Smooth muscle cell (in vitro differentiated cells): ENCODE results near the gene FGF22. TPM values are rescaled to one million over a fixed set of nuclear protein-coding genes. Genes with fewer than 3 reads are reported as not detected.

ENCODE experiments used
- DNase-seq: peaks from one replicate; lab custom pipeline; 2025; ENCODE audit not compliant: unreplicated experiment; lab: John Stamatoyannopoulos, UW
- H2AFZ ChIP-seq: fragments of 200-600 bp; sonication (generic); 2 replicates; pipeline ENCODE4 v1.6.0; 2016; ENCODE audit warnings: antibody characterized with exemption, low read depth, mild to moderate bottlenecking
- H3F3A ChIP-seq: fragments of 200-600 bp; sonication (generic); 2 replicates; pipeline ENCODE4 v1.6.0; 2017; ENCODE audit warnings: antibody characterized with exemption, low read depth
- H3K27ac ChIP-seq: fragments of 200-600 bp; sonication (generic); 2 replicates; pipeline ENCODE4 v1.5.1; 2016; ENCODE audit warnings: low read depth, mild to moderate bottlenecking
- H3K27me3 ChIP-seq: fragments of 200-600 bp; sonication (generic); 2 replicates; pipeline ENCODE4 v1.6.1; 2016; ENCODE audit warnings: low read depth, mild to moderate bottlenecking
- H3K36me3 ChIP-seq: fragments of 200-600 bp; sonication (generic); 2 replicates; pipeline ENCODE4 v1.5.1; 2016; ENCODE audit warnings: low read depth
- H3K4me1 ChIP-seq: fragments of 200-600 bp; sonication (generic); 2 replicates; pipeline ENCODE4 v1.5.1; 2016; ENCODE audit warnings: low read depth
- H3K4me2 ChIP-seq: fragments of 200-600 bp; sonication (generic); 2 replicates; pipeline ENCODE4 v1.6.0; 2016; ENCODE audit warnings: mild to moderate bottlenecking
- H3K4me3 ChIP-seq: fragments of 200-600 bp; sonication (generic); 2 replicates; pipeline ENCODE4 v1.5.1; 2016; ENCODE audit warnings: mild to moderate bottlenecking
- H3K79me2 ChIP-seq: fragments of 200-600 bp; sonication (generic); 2 replicates; pipeline ENCODE4 v1.6.0; 2016; ENCODE audit warnings: low read depth, mild to moderate bottlenecking
- H3K9ac ChIP-seq: fragments of 200-600 bp; sonication (generic); 2 replicates; pipeline ENCODE4 v1.6.0; 2016; ENCODE audit warnings: low read depth
- H3K9me3 ChIP-seq: fragments of 200-600 bp; sonication (generic); replicated peaks from 2 replicates; pipeline ENCODE4 v1.5.1; 2016; ENCODE audit warnings: low read depth
- H4K20me1 ChIP-seq: fragments of 200-600 bp; sonication (generic); 2 replicates; pipeline ENCODE4 v1.6.0; 2016; ENCODE audit warnings: low read depth
- WGBS: methylation state at CpG from one replicate; pipeline ENCODE4 v1.1.7; 2016; ENCODE audit warnings: low lambda C conversion rate; 5-methylcytosine and 5-hydroxymethylcytosine counted together
- polyA plus RNA-seq: library from polyadenylated mRNA; unstranded; fragments of >200 nt; fragmentation: Nextera tagmentation; extraction: Ambion mirVana; gene quantifications from 2 replicates; pipeline ENCODE4 v1.2.1, GENCODE V29; 2016
- total RNA-seq: library from RNA; depleted of rRNA; stranded (reverse); fragments of >200 nt; gene quantifications from 2 replicates; pipeline ENCODE4 v1.2.3, GENCODE V29; 2014
- TF ChIP-seq, protein P1 (sequence below): fragments of 200-600 bp; sonication (generic); IDR thresholded peaks from 2 replicates; pipeline ENCODE4 v1.5.1; 2017; ENCODE audit warnings: borderline replicate concordance, mild to moderate bottlenecking, antibody characterized with exemption; ENCODE audit not compliant: insufficient read depth, poor library complexity, severe bottlenecking

Gene FGF22
- total and polyA plus RNA-seq, 2 experiments from 2014 or later, result 0.18 TPM; not detected in 1

DNA sequence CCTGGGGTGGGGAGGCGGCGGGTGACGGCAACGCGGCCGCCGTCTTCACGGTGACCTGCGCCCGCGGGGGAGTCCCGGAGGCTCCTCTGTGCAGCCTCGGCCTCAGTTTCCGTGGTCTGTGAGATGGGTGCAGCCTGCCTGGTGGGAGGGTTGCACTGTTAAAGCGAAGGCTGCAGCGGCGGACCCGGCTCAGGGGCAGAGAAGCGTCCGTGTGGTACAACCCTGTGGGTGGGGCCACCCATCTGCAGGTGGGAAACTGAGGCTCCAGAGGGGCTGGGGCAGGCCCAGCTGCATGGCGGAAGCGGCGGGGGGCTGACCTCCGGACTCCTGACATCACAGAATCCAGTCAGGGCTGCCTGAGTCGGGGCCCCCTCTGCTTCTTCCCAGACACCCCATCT is 481 bp downstream of the FGF22 start:
- H4K20me1 ChIP-seq, result no peaks in the 10 kb centered on the region
- H3K4me1 ChIP-seq, result no peaks in the 10 kb centered on the region
- H3K27ac ChIP-seq, result no peak overlapping the region
- H3F3A ChIP-seq, result no peaks in the 10 kb centered on the region
- H3K79me2 ChIP-seq, result no peaks in the 10 kb centered on the region
- H3K4me2 ChIP-seq, result peak overlapping the region; percentile 84
- H3K27me3 ChIP-seq, result no peaks in the 10 kb centered on the region
- TF ChIP-seq, protein P1, sequence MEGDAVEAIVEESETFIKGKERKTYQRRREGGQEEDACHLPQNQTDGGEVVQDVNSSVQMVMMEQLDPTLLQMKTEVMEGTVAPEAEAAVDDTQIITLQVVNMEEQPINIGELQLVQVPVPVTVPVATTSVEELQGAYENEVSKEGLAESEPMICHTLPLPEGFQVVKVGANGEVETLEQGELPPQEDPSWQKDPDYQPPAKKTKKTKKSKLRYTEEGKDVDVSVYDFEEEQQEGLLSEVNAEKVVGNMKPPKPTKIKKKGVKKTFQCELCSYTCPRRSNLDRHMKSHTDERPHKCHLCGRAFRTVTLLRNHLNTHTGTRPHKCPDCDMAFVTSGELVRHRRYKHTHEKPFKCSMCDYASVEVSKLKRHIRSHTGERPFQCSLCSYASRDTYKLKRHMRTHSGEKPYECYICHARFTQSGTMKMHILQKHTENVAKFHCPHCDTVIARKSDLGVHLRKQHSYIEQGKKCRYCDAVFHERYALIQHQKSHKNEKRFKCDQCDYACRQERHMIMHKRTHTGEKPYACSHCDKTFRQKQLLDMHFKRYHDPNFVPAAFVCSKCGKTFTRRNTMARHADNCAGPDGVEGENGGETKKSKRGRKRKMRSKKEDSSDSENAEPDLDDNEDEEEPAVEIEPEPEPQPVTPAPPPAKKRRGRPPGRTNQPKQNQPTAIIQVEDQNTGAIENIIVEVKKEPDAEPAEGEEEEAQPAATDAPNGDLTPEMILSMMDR, result no peak
- H3K36me3 ChIP-seq, result no peaks in the 10 kb centered on the region
- no peaks in the 10 kb centered on the region for H3K9me3 ChIP-seq
- 50% methylated on average over 24 of the region's 25 CpGs for WGBS
- DNase-seq, result no peak
- H3K9ac ChIP-seq, result no peak overlapping the region
- H2AFZ ChIP-seq, result no peak overlapping the region
- peak overlapping the region; percentile 48 for H3K4me3 ChIP-seq

DNA sequence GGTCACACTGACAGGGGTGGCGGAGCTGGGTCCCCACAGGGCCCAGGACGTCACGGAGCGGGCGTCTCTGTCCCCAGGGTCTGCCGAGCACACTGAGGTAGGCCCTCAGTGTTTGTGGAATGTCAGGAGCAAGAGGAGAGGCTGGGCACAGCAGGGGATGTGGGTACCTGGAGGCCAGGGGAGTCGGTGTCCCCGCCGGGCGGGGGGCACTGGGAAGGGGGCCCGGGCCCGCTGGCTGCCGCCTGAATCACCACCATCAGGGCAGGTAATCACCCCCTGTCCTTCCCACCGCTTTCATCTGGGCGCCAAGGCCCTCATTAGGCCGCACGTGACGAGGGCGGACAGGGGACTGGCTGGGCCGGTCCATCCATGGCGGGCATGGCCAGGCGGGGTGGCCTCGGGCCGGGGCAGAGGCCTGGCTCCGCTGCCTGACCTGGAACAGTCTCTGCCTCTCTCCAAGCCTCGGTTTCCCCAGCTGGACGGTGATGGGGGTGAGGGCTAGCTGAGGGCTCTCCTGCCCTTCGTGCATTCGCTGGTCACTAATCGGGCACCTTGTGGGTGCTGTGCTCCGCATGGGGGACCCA is 1.0 kb downstream of the FGF22 start:
- H3K4me1 ChIP-seq, result no peaks in the 10 kb centered on the region
- H3F3A ChIP-seq, result no peaks in the 10 kb centered on the region
- no peaks in the 10 kb centered on the region for H3K79me2 ChIP-seq
- H3K4me2 ChIP-seq, result no peak overlapping the region
- H3K27me3 ChIP-seq, result no peaks in the 10 kb centered on the region
- H3K36me3 ChIP-seq, result no peaks in the 10 kb centered on the region
- 92% methylated on average over 28 of the region's 31 CpGs for WGBS
- TF ChIP-seq, protein P1, result no peak
- DNase-seq, result no peak
- no peak overlapping the region for H2AFZ ChIP-seq
- H3K9ac ChIP-seq, result no peak overlapping the region
- H3K9me3 ChIP-seq, result no peaks in the 10 kb centered on the region
- H4K20me1 ChIP-seq, result no peaks in the 10 kb centered on the region
- no peak overlapping the region for H3K27ac ChIP-seq
- no peak overlapping the region for H3K4me3 ChIP-seq

DNA sequence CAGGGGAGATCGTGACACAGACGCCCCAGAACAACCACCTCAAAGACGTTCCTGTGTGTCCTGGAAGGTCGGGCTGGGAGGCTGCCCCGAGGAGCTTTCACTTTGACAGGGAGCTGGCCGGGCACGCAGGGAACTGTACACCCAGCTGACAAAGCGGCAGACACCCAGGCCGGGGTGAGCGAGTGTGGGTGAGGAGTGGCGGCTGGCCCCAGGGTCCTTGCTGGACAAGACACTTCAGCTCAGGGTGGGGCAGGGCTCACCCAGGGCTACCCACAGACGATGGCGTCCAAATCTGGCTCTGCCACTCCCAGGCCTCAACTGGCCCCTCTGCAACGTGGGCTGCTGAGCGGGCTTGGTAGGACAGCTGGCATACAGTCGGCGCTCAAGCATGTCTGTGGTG is 2.0 kb downstream of the FGF22 start:
- Histone ChIP-seq H3K4me1 (no peaks in the 10 kb centered on the region), H3K4me3 (no peak overlapping the region), H3K9ac (no peak overlapping the region), H3K27ac (no peak overlapping the region), H3K27me3 (no peaks in the 10 kb centered on the region), H3K79me2 (no peaks in the 10 kb centered on the region), H3K36me3 (no peaks in the 10 kb centered on the region), H3K4me2 (no peak overlapping the region), H3F3A (no peaks in the 10 kb centered on the region), H2AFZ (no peak overlapping the region), H3K9me3 (no peaks in the 10 kb centered on the region), H4K20me1 (no peaks in the 10 kb centered on the region)
- 89% methylated on average over 17 of the region's 17 CpGs for WGBS
- DNase-seq, result no peak
- TF ChIP-seq, protein P1, result no peak
